ENCODE data around the gene PRPF38B.
"Not testable (repeated sequence)": the region's sequence is repeated elsewhere in the genome, so short reads cannot be mapped to it uniquely, and the experiment has no call there.

The PRPF38B gene

DNA sequence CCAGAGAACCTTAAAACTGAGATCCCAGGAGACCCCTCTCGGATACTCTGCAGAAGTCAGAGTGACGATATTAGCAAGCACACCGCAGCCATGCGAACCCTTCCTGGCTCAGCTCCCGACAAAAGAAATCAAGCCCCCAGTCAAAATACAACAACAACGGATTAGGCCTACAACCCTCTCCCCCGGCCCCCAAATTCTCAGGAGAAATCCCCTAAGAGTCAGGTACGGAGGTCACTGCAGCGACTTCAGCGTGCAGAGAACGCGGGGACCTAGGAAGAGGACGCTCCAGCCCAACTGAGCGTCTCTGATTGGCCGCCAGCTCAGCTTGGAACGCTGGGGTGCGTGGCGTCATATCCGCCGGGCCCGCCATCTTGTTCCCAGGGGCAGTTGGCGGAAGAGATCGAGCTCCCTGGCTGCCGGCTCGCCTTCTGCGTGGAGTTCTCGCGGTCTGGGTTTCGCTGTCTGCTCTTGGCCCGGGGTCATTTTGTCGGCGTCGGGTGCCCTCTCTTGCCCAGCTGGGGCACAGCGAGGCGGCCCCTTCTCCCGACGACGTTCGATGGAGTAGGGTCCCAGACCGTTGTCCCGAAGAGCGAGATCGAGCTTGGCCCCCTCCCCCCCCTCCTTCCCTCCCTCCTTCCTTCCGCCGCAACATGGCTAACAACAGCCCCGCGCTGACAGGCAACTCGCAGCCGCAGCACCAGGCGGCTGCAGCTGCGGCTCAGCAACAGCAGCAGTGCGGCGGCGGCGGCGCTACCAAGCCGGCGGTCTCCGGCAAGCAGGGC lies at the start of gene PRPF38B:
Gene PRPF38B, plus strand, starts transcription at position 369 of the 782 bp plus-strand sequence. Its CDS starts 282 bp downstream, at position 651.
- DNase-seq (ENCODE audit: low read depth): peak; percentile 90

DNA sequence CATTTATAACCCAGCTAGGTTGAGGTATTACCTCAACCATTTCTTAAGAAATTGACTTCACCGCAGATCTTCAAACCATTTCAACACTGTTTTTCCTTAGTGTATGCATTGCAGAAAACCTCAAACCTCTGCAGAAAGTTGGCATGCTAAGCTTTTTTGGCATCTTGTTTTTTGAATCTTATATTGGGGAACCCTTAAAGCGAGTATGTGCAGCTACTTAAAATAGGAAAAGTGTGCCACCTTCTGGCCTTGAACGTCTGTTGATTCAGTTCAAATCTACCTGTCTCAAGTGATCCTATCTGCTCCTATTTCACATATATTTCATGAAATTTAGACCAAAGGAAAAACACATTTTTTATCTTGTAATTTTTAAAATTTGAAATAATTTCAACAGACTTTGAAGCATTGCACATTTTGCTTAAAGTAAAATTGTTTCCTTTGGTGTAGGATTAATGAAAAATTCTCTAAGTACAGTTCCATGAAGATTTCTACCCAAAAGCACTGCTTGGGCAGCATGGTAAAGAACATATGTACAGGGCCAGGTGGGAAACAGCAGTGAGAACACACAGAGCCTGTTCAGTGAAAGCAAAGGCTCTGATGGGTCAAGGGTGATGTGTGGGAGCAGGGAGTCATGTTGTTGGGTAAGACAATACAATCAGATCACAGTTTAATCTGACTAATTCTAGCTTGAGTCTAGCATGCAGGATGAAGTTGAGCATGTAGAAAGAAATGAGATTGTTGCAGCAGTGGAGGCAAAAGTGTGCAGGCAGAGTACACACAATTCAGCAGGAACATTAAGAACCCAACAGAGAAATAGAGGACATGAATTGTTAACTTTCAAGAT lies 48.4 kb upstream of the PRPF38B start:
- no peak for DNase-seq (ENCODE audit: low read depth)

- DNase-seq (ENCODE audit: low read depth): no peak
Observed at GRCh38 chr1:108644984-108645383, 47.1 kb upstream of the PRPF38B start.

- no peak for DNase-seq (ENCODE audit: low read depth)
Observed at GRCh38 chr1:108645564-108646184, 46.4 kb upstream of the PRPF38B start.

DNA sequence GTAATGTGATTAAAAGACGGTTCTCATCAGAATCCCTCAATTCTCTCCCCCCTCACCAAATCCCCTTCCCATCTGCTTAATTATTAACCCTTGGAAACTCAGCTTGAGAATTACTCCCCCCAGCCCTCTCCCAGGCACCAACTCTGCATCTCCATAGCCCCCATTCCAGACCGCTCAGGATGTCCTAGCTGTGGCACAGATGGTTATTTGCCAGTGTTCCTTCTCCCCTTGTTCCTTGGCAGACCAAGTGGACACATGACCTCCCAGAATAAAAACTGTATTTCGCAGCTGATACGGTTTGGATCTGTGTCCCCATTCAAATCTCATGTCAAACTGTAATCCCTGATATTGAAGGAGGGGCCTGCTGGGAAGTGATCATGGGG lies 45.9 kb upstream of the PRPF38B start:
- no peak for DNase-seq (ENCODE audit: low read depth)

GRCh38 chr1:108646648-108647269 lies 45.4 kb upstream of the PRPF38B start:
- peak; percentile 38 for DNase-seq (ENCODE audit: low read depth)

- DNase-seq (ENCODE audit: low read depth): no peak
Observed at GRCh38 chr1:108653431-108654105, 38.5 kb upstream of the PRPF38B start.

DNA sequence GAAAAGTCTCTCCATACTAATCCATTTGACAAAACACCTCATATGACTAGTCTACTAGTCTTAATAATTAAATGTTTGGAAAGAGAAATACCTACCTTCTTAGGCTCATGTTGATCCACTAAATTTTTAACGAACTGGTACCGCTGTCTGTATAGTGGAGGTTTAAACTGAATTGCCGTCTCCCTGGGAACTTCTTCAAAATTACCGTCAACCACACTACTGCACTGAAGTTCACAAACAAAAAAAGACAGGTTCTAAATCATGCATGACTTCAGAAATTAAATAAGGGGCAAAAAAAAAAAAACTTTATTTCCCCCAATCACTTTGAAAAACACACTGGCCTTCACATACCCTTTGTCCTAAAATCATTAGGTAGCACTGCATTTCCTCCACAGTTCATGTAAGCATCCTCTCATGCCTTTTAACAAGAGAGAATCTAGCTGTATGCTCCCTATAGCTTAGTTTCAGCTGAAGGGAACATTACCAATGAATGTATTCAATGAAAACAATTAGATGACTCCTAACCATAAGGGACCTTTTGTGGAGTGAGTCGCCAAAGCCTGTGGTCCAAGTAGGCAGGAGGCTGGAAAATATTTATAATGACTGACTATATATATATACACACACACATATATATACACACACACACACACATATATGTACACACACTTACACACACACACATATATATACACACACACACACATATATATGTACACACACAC lies 34.6 kb upstream of the PRPF38B start:
- no peak for DNase-seq (ENCODE audit: low read depth)

- DNase-seq (ENCODE audit: low read depth): peak; percentile 79
Observed at GRCh38 chr1:108661030-108661609, 31.0 kb upstream of the PRPF38B start, which contains the start of gene HENMT1. Gene HENMT1, minus strand, starts transcription at chr1:108661093. Its CDS starts 1,209 bp downstream, at chr1:108659884.

DNA sequence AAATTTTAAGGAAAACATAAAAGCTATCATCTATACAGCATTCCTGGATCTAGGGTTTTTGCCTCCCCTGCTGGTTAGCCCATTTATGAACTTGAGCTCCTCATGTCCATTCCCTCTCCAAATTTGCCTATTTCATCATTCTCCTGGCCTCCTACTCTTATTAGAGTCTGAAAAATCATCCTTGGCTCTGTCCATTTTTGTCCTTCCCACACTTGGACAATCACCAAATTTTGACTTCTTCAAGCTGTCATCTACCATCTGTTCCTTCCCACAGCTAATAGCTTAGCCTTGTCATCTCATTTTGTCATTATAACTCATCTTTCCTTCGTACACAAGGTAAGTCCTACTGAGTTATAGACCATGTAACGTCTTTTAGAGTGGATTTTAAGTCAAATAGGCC lies 29.0 kb upstream of the PRPF38B start:
- no peak for DNase-seq (ENCODE audit: low read depth)

DNA sequence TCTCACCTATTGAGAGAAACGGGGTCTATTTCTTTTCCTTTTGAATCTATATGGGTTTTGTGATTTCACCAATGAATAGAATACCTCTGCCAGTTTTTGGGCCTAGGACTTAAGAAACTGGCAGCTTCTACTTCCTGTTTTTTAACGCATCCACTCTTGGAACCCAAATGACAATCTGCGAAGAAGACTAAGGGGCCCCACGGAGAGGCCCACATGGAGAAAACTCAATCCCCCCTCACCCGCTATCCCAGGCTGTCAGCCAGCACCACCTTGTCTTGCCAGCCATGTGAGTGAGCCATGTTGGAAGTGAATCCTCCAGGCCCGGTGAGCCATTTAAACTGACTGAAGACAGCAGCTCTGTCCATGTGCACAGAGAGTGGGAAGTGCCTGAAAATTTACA lies 27.6 kb upstream of the PRPF38B start:
- no peak for DNase-seq (ENCODE audit: low read depth)

DNA sequence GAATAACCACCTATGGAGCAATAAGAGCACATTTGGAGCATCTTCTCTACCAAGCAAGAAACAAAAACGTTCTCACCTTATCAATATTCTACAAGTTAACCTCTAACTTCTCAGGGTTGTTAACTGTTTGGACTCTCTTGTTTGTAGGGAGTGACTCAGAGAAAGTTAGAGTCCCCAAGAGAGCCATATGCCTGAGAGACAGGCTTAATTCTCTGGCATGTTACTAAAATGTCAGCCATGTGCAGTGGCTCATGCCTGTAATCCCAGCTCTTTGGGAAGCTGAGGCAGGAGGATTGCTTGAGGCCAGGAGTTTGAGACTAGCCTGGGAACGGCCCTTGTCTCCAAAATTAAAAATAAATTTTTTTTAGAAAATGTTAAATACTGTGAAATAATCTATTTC lies 27.0 kb upstream of the PRPF38B start:
- DNase-seq (ENCODE audit: low read depth): no peak

DNA sequence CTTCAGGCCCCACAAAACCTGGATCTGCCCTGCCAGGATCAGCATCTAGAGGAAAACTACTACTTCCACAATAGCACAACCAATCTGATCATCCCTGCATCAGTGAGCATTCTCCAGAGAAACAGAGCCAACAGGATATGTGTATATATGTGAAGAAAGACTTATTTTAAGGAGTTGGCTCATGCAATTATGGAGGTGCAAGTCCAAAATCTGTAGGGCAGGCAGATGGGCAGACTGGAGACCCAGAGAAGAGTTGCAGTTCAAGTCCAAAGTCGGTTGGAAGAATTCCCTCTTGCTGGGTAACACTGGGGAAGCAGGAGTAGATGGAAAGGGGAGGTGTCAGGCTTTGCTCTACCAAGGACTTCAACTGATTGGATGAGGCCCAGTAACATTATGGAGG lies 26.3 kb upstream of the PRPF38B start:
- DNase-seq (ENCODE audit: low read depth): no peak

- not testable (repeated sequence) for DNase-seq (ENCODE audit: low read depth)
Observed at GRCh38 chr1:108667422-108667821, 24.7 kb upstream of the PRPF38B start.

GRCh38 chr1:108668777-108669176 lies 23.3 kb upstream of the PRPF38B start:
- no peak for DNase-seq (ENCODE audit: low read depth)

DNA sequence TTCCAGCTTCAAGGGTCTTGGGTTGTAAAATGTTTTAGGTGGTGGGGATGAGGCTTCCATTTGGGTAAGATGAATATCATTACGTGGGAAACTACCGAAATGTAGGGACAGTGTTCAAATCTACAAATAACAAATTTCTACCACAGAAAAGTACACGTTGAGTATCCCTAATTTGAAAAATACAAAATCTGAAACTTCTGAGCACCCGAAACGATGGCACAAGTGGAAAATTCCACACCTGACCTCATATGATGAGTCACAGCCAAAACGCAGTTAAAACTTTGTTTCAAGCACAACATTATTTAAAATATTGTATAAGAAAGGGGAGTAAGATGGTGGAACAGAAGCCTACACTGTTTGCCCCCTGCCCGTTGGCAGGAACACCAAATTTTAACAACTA lies 22.4 kb upstream of the PRPF38B start:
- no peak for DNase-seq (ENCODE audit: low read depth)

- DNase-seq (ENCODE audit: low read depth): no peak
Observed at GRCh38 chr1:108670131-108670773, 21.9 kb upstream of the PRPF38B start.

GRCh38 chr1:108671143-108671542 lies 21.0 kb upstream of the PRPF38B start:
- DNase-seq (ENCODE audit: low read depth): no peak

GRCh38 chr1:108678706-108679105 lies 13.4 kb upstream of the PRPF38B start:
- DNase-seq (ENCODE audit: low read depth): no peak

DNA sequence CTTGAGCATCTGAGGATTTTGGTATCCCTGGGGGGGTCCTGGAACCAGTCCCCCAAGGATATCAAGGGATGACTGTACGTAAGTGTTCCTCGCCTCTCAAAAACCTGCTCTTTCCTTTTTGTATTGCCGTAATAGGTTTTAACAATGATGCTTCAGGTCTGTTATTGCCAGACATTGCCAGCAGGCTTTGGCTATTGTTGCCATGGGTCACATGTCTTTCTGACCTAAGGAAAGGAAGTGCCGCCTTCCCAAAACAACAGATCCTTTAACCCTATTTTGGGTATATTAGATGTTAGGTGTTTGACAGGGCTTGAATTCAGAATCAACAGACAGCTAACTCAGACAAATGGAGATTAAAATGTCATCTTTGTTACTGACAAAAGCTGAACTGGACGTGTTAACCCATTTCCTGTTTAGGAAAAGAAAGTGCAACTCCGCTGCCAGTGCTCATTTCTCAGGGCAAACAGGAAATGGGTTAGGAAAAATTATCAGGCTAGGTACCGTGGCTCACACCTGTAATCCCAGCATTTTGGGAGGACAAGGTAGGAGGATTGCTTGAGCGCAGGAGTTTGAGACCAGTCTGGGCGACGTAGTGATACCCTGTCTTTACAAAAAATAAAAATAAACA lies 12.4 kb upstream of the PRPF38B start:
- no peak for DNase-seq (ENCODE audit: low read depth)
